HCT116 (cell line): ENCODE measurements around the gene MPP1. TPM values are rescaled to one million over a fixed set of nuclear protein-coding genes. Genes with fewer than 3 reads are reported as not detected.

Source experiments
- ATAC-seq: fragments of 200-7000 bp; cut with Tn5 transposase; 2 replicates; pipeline ENCODE4 v1.9.1; 2020; ENCODE audit warnings: mild to moderate bottlenecking, moderate library complexity
- BruUV-seq: library from RNA; stranded (reverse); fragments of 400-500 nt; replicated peaks from 2 replicates; lab custom pipeline; 2021; lab: Mats Ljungman, UMichigan
- CTCF ChIA-PET: fragments of 300-600 bp; sonication (Branson Sonifier 250); formaldehyde crosslinking; loops from one replicate; lab custom pipeline; 2021; ENCODE audit warnings: antibody characterized with exemption; lab: Charles Lee
- POLR2A ChIA-PET: fragments of 300-600, 350-600 bp; sonication (Branson Sonifier 250); formaldehyde crosslinking; loops from one replicate; lab custom pipeline; 2021; ENCODE audit warnings: antibody characterized with exemption; lab: Charles Lee
- RAD21 ChIA-PET, 2 experiments: fragments of 300-600 bp; sonication (Branson Sonifier 250); formaldehyde crosslinking; loops; one replicate each; lab custom pipeline; 2023; ENCODE audit warnings: low total read pairs in 2 of 2; ENCODE audit not compliant: uncharacterized antibody in 2 of 2, unreplicated experiment in 2 of 2, low non-redundant PET in 1 of 2; lab: Charles Lee
- DNase-seq: peaks from one replicate; pipeline ENCODE4 v3.0.0-alpha.2; 2010; ENCODE audit warnings: low read depth, low spot score
- H2AFZ ChIP-seq: fragments of 200-600 bp; shearing (Covaris generic), sonication (generic); 2 replicates; pipeline ENCODE4 v1.6.1; 2017; ENCODE audit warnings: low read depth, mixed run types, mixed read lengths, antibody characterized with exemption, low read length; ENCODE audit not compliant: poor library complexity, severe bottlenecking
- H3K27ac ChIP-seq: 2 replicates; pipeline ENCODE4 v1.5.1; 2012; ENCODE audit warnings: low read depth, low read length
- H3K27me3 ChIP-seq: fragments of 200-600 bp; sonication (generic); 2 replicates; pipeline ENCODE4 v1.6.1; 2016; ENCODE audit warnings: mixed run types, low read length, mixed read lengths; ENCODE audit not compliant: insufficient read depth
- H3K36me3 ChIP-seq, 2 experiments: fragments of 200-500 bp in 1 of 2; fragments of 200-600 bp in 1 of 2; sonication (Bioruptor generic) in 1 of 2; sonication (generic) in 1 of 2; 2 replicates each; pipeline versions ENCODE4 v1.5.1 to v1.6.1; 2014 to 2016; ENCODE audit warnings: low read length in 2 of 2, inconsistent platforms in 1 of 2, mixed read lengths in 1 of 2, mixed run types in 1 of 2; ENCODE audit not compliant: insufficient read depth in 2 of 2, control insufficient read depth in 1 of 2
- H3K4me1 ChIP-seq, 2 experiments: fragments of 200-600 bp in 1 of 2; sonication (generic) in 1 of 2; 2 replicates each; pipeline versions ENCODE4 v1.5.1 to v1.6.1; 2012 to 2017; ENCODE audit warnings: low read length in 2 of 2, inconsistent platforms in 1 of 2, mild to moderate bottlenecking in 1 of 2, mixed read lengths in 1 of 2, mixed run types in 1 of 2, moderate library complexity in 1 of 2; ENCODE audit not compliant: insufficient read depth in 2 of 2, control insufficient read depth in 1 of 2
- H3K4me2 ChIP-seq: fragments of 200-600 bp; sonication (generic); 2 replicates; pipeline ENCODE4 v1.6.1; 2017; ENCODE audit warnings: mixed run types, low read length, mixed read lengths
- H3K4me3 ChIP-seq, 2 experiments: fragments of 200-600 bp in 1 of 2; sonication (generic) in 1 of 2; replicated peaks in 1 of 2; 2 replicates each; pipeline ENCODE4 v1.5.1; 2011 to 2016; ENCODE audit warnings: low read length in 2 of 2, control low read depth in 1 of 2, low read depth in 1 of 2, mild to moderate bottlenecking in 1 of 2, mixed read lengths in 1 of 2, mixed run types in 1 of 2
- H3K79me2 ChIP-seq: fragments of 200-600 bp; sonication (generic); 2 replicates; pipeline ENCODE4 v1.6.1; 2017; ENCODE audit warnings: mild to moderate bottlenecking, mixed run types, low read length, moderate library complexity, mixed read lengths; ENCODE audit not compliant: insufficient read depth
- H3K9ac ChIP-seq: fragments of 200-600 bp; sonication (generic); 2 replicates; pipeline ENCODE4 v1.6.1; 2016; ENCODE audit warnings: low read length, mixed read lengths
- H3K9me2 ChIP-seq: fragments of 200-600 bp; sonication (generic), shearing (Covaris generic); 2 replicates; pipeline ENCODE4 v1.6.1; 2017; ENCODE audit warnings: mixed run types, mild to moderate bottlenecking, moderate library complexity; ENCODE audit not compliant: insufficient read depth
- H3K9me3 ChIP-seq, 2 experiments: fragments of 200-500 bp in 1 of 2; fragments of 200-600 bp in 1 of 2; sonication (Bioruptor generic) in 1 of 2; sonication (generic) in 1 of 2; 2 replicates each; pipeline ENCODE4 v1.6.1; 2014 to 2017; ENCODE audit warnings: low read length in 2 of 2, mixed read lengths in 2 of 2, inconsistent platforms in 1 of 2, low read depth in 1 of 2, mild to moderate bottlenecking in 1 of 2, mixed run types in 1 of 2, moderate library complexity in 1 of 2; ENCODE audit not compliant: control insufficient read depth in 1 of 2, insufficient read depth in 1 of 2
- H4K20me1 ChIP-seq: fragments of 200-600 bp; sonication (generic), shearing (Covaris generic); 2 replicates; pipeline ENCODE4 v1.6.1; 2017; ENCODE audit warnings: mixed run types, mild to moderate bottlenecking, moderate library complexity; ENCODE audit not compliant: insufficient read depth
- CBX3 ChIP-seq: IDR thresholded peaks from 2 replicates; pipeline ENCODE4 v1.6.1; 2012; ENCODE audit warnings: low read depth
- ELF1 ChIP-seq: IDR thresholded peaks from 2 replicates; pipeline ENCODE4 v1.6.1; 2012; ENCODE audit warnings: low read depth, borderline replicate concordance
- EZH2 ChIP-seq: fragments of 200-600 bp; sonication (generic); IDR thresholded peaks from 2 replicates; pipeline ENCODE4 v1.6.1; 2017; ENCODE audit warnings: antibody characterized with exemption, mixed run types
- FOSL1 ChIP-seq: IDR thresholded peaks from 2 replicates; pipeline ENCODE4 v1.6.1; 2012; ENCODE audit warnings: low read depth
- JUND ChIP-seq: IDR thresholded peaks from 2 replicates; pipeline ENCODE4 v1.6.1; 2012
- POLR2A ChIP-seq: IDR thresholded peaks from 2 replicates; pipeline ENCODE4 v1.7.0; 2011; ENCODE audit warnings: borderline replicate concordance; ENCODE audit not compliant: insufficient read depth, insufficient read length; ENCODE audit errors: extremely low read depth
- POLR2AphosphoS5 ChIP-seq: IDR thresholded peaks from 2 replicates; pipeline ENCODE4 v1.6.1; 2011; ENCODE audit warnings: mild to moderate bottlenecking, low read depth, low read length, moderate library complexity
- RAD21 ChIP-seq: IDR thresholded peaks from 2 replicates; pipeline ENCODE4 v1.6.1; 2012; ENCODE audit warnings: low read depth, mild to moderate bottlenecking
- SIN3A ChIP-seq: IDR thresholded peaks from 2 replicates; pipeline ENCODE4 v1.6.1; 2012; ENCODE audit warnings: low read depth
- YY1 ChIP-seq: IDR thresholded peaks from 2 replicates; pipeline ENCODE4 v1.6.1; 2011; ENCODE audit warnings: low read length, low read depth, moderate library complexity, mild to moderate bottlenecking; ENCODE audit not compliant: insufficient replicate concordance; ENCODE audit errors: extremely low read depth
- ZBTB33 ChIP-seq: IDR thresholded peaks from 2 replicates; pipeline ENCODE4 v1.6.1; 2011; ENCODE audit warnings: mild to moderate bottlenecking, low read length, moderate library complexity; ENCODE audit not compliant: insufficient replicate concordance; ENCODE audit errors: extremely low read depth
- ZFX ChIP-seq: fragments of 450-650 bp; IDR thresholded peaks from 2 replicates; pipeline ENCODE4 v1.6.1; 2017
- ZNF274 ChIP-seq: fragments of 200-500 bp; sonication (Bioruptor generic); IDR thresholded peaks from 2 replicates; pipeline ENCODE4 v1.6.1; 2014; ENCODE audit warnings: mild to moderate bottlenecking, low read depth, low read length, inconsistent platforms
- intact Hi-C: fragments of 100-400 bp; cut with micrococcal nuclease; formaldehyde crosslinking; loops from 2 replicates; pipeline ENCODE4 v1.10.0; 2022
- total RNA-seq: library from RNA; stranded (reverse); gene quantifications from one replicate; pipeline ENCODE4 v1.2.1, GENCODE V29; 2021; ENCODE audit not compliant: unreplicated experiment
- TF ChIP-seq, protein P1 (sequence below): IDR thresholded peaks from 2 replicates; pipeline ENCODE4 v1.6.1; 2012
- TF ChIP-seq, protein P2 (sequence below), 3 experiments: fragments of 200-600 bp in 1 of 3; sonication (generic) in 1 of 3; IDR thresholded peaks in 2 of 3; conservative IDR thresholded peaks in 1 of 3; 2 replicates each; pipeline ENCODE4 v1.5.1; 2012 to 2017; ENCODE audit warnings: low read depth in 2 of 3, low read length in 2 of 3, antibody characterized with exemption in 1 of 3, borderline replicate concordance in 1 of 3, control low read depth in 1 of 3, mild to moderate bottlenecking in 1 of 3, mixed read lengths in 1 of 3, mixed run types in 1 of 3, moderate library complexity in 1 of 3; ENCODE audit not compliant: insufficient read depth in 1 of 3

MPP1 gene
- total RNA-seq, 1 experiment from 2014 or later = 13.1 TPM

DNA sequence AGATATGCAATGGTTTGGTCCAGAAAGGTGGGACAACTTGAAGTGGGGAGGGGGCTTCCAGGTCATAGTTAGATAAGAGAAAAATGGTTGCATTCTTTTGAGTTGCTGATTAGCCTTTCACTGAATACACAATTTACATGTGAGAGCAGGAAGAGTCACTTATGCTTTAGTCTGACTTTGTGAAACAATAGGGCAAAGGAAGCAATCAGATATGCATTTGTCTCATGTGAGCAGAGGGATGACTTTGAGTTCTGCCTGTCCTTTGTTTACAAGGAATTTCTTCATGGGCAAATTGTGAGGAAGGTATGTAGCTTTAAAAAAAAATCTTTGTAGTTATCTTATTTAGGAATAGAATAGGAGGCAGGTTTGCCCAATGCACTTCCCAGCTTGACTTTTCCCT lies 16.2 kb upstream of the MPP1 start:
- H3K4me1 ChIP-seq = no peaks in the 10 kb centered on the region
- intact Hi-C loops = no loop called here
- POLR2A ChIA-PET = no interaction called here
- H2AFZ ChIP-seq = no peak overlapping the region
- no peaks in the 10 kb centered on the region for H3K9me3 ChIP-seq
- H3K27ac ChIP-seq = no peak overlapping the region
- no peak for ATAC-seq
- DNase-seq = no peak
- no peaks in the 10 kb centered on the region for H4K20me1 ChIP-seq
- H3K4me3 ChIP-seq = no peak overlapping the region
- no peaks in the 10 kb centered on the region for H3K79me2 ChIP-seq
- no peak overlapping the region for H3K9ac ChIP-seq
- RAD21 ChIA-PET = no interaction called here
- H3K9me2 ChIP-seq = no peaks in the 10 kb centered on the region
- no peak overlapping the region for H3K4me2 ChIP-seq
- CTCF ChIA-PET = no interaction called here
- no peaks in the 10 kb centered on the region for H3K36me3 ChIP-seq
- TF ChIP-seq CBX3 (no peak), EZH2 (no peak), ZFX (no peak), SIN3A (no peak), ZNF274 (no peak), ELF1 (no peak), POLR2A (no peak), ZBTB33 (no peak), YY1 (no peak), POLR2AphosphoS5 (no peak), JUND (no peak), FOSL1 (no peak), RAD21 (no peak)
- TF ChIP-seq, protein P1, sequence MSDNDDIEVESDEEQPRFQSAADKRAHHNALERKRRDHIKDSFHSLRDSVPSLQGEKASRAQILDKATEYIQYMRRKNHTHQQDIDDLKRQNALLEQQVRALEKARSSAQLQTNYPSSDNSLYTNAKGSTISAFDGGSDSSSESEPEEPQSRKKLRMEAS = no peak
- TF ChIP-seq, protein P2, sequence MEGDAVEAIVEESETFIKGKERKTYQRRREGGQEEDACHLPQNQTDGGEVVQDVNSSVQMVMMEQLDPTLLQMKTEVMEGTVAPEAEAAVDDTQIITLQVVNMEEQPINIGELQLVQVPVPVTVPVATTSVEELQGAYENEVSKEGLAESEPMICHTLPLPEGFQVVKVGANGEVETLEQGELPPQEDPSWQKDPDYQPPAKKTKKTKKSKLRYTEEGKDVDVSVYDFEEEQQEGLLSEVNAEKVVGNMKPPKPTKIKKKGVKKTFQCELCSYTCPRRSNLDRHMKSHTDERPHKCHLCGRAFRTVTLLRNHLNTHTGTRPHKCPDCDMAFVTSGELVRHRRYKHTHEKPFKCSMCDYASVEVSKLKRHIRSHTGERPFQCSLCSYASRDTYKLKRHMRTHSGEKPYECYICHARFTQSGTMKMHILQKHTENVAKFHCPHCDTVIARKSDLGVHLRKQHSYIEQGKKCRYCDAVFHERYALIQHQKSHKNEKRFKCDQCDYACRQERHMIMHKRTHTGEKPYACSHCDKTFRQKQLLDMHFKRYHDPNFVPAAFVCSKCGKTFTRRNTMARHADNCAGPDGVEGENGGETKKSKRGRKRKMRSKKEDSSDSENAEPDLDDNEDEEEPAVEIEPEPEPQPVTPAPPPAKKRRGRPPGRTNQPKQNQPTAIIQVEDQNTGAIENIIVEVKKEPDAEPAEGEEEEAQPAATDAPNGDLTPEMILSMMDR (IDR thresholded peaks at IDR 0.05 in 2 of 3, conservative IDR thresholded peaks at IDR 0.05 in 1 of 3; ENCODE audit: borderline replicate concordance in 1 of 3, insufficient read depth in 1 of 3, low read depth in 2 of 3, low read length in 2 of 3) = no peak
- H3K27me3 ChIP-seq = no peaks in the 10 kb centered on the region
- BruUV-seq = no TSS peak
